Transverse colon (tissue), 4 donors: Measurements from ENCODE around the gene TULP4. TPM values are rescaled to one million over a fixed set of nuclear protein-coding genes. Genes with fewer than 3 reads are reported as not detected.

Experiments
- DNase-seq: peaks from one replicate; pipeline ENCODE4 v3.0.0-alpha.2; 2019
- H3K27ac ChIP-seq, 4 donors: fragments of 200-600 bp; sonication (generic); 2 replicates each; pipeline ENCODE4 v1.5.1; 2016 to 2018; ENCODE audit warnings: inconsistent platforms in 4 of 4
- H3K27me3 ChIP-seq: fragments of 200-600 bp; sonication (generic); 2 replicates; pipeline ENCODE4 v1.5.1; 2017; ENCODE audit warnings: inconsistent platforms
- H3K36me3 ChIP-seq, 4 donors: fragments of 200-600 bp; sonication (generic); 2 replicates each; pipeline ENCODE4 v1.5.1; 2017 to 2019; ENCODE audit warnings: inconsistent platforms in 4 of 4
- H3K4me1 ChIP-seq, 4 donors: fragments of 200-600 bp; sonication (generic); 2 replicates each; pipeline ENCODE4 v1.5.1; 2017 to 2020; ENCODE audit warnings: inconsistent platforms in 4 of 4
- H3K4me3 ChIP-seq, 4 donors: fragments of 200-600 bp; sonication (generic); 1 replicate in 1 of 4; 2 replicates in 3 of 4; pipeline versions ENCODE4 v1.5.1 to v1.6.1; 2017 to 2019; ENCODE audit warnings: inconsistent platforms in 4 of 4
- H3K9me3 ChIP-seq, 2 donors: fragments of 200-600 bp; sonication (generic); 2 replicates each; pipeline ENCODE4 v1.5.1; 2017 to 2019; ENCODE audit warnings: inconsistent platforms in 2 of 2
- EP300 ChIP-seq: sonication (generic); formaldehyde crosslinking; IDR thresholded peaks from one replicate; pipeline ENCODE4 v1.6.1; 2017; ENCODE audit warnings: antibody characterized with exemption, low read depth
- POLR2A ChIP-seq: fragments of 450-650 bp; IDR thresholded peaks from one replicate; pipeline ENCODE4 v1.6.1; 2016; ENCODE audit warnings: antibody characterized with exemption, mild to moderate bottlenecking, moderate library complexity
- POLR2AphosphoS5 ChIP-seq, 3 donors: sonication (generic); formaldehyde crosslinking; IDR thresholded peaks; one replicate each; pipeline ENCODE4 v1.6.1; 2016; ENCODE audit warnings: antibody characterized with exemption in 3 of 3
- WGBS, 2 donors: methylation state at CpG; one replicate each; pipeline ENCODE4 v1.1.5; 2018; ENCODE audit warnings: low coverage in 1 of 2; 5-methylcytosine and 5-hydroxymethylcytosine counted together
- in situ Hi-C, 4 donors: fragments of 200-750 bp; cut with MboI; loops; one replicate each; pipeline versions ENCODE4 v1.15.0 to v1.15.1; 2017; ENCODE audit warnings: low sequenced_read_pairs in 3 of 4, low pct_ligation_motif_present in 1 of 4, low pct_unique_long_range_greater_than_20kb in 1 of 4
- intact Hi-C: fragments of 100-400 bp; cut with DNase I; formaldehyde crosslinking; loops from one replicate; pipeline ENCODE4 v1.15.1; 2023; ENCODE audit warnings: low total_unique reads
- total RNA-seq, 4 donors: library from RNA; depleted of rRNA; stranded (reverse); fragments of >200 nt; gene quantifications; one replicate each; pipeline ENCODE4 v1.1.0, GENCODE V29; 2016
- TF ChIP-seq, protein P1 (sequence below), 5 experiments: fragments of 200-600 bp in 3 of 5; fragments of 450-650 bp in 2 of 5; sonication (generic) in 3 of 5; IDR thresholded peaks; 1 replicate in 2 of 5; 2 replicates in 3 of 5; pipeline ENCODE4 v1.5.1; 2016 to 2017; ENCODE audit warnings: antibody characterized with exemption in 5 of 5, inconsistent platforms in 3 of 5, mild to moderate bottlenecking in 2 of 5, moderate library complexity in 1 of 5

The TULP4 gene
- total RNA-seq, 4 donors from 2014 or later, result 53.9 to 138 (median 95.1) TPM

DNA sequence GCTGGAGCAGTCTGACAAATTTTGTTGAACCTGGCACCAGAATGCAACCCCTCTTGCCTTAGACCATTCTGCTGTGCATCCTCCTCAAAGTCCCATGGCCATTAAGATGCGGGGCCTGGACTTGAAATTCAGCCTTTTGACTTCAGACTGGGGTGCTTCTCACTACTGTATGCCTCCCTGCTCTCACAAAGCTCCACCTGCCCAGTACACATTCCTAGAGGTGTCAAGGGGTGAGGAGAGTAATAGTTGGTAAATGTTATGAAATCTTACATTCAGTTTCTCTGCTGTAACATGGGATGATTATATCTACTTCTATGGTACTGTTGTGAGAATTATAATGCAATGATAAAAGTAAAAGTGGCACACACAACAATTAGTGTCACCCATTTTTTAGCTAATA is 70.8 kb downstream of the TULP4 start:
- intact Hi-C loops, result no loop called here
- Histone ChIP-seq H3K27ac (no peak overlapping the region), H3K4me3 (no peak overlapping the region), H3K4me1 (no peaks in the 10 kb centered on the region), H3K36me3 (no peaks in the 10 kb centered on the region), H3K9me3 (no peaks in the 10 kb centered on the region), H3K27me3 (no peaks in the 10 kb centered on the region)
- WGBS, 2 donors, result 100% methylated on average over 1 of the region's 1 CpG; no CpG with 5 or more reads in 1 of the 2 donors
- no peak for DNase-seq
- no peak for TF ChIP-seq EP300
- TF ChIP-seq, protein P1, sequence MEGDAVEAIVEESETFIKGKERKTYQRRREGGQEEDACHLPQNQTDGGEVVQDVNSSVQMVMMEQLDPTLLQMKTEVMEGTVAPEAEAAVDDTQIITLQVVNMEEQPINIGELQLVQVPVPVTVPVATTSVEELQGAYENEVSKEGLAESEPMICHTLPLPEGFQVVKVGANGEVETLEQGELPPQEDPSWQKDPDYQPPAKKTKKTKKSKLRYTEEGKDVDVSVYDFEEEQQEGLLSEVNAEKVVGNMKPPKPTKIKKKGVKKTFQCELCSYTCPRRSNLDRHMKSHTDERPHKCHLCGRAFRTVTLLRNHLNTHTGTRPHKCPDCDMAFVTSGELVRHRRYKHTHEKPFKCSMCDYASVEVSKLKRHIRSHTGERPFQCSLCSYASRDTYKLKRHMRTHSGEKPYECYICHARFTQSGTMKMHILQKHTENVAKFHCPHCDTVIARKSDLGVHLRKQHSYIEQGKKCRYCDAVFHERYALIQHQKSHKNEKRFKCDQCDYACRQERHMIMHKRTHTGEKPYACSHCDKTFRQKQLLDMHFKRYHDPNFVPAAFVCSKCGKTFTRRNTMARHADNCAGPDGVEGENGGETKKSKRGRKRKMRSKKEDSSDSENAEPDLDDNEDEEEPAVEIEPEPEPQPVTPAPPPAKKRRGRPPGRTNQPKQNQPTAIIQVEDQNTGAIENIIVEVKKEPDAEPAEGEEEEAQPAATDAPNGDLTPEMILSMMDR (IDR thresholded peaks at IDR 0.05), result no peak
- TF ChIP-seq POLR2AphosphoS5 (IDR thresholded peaks at IDR 0.05), result no peak
- no peak for TF ChIP-seq POLR2A
- in situ Hi-C loops, result no loop called here

DNA sequence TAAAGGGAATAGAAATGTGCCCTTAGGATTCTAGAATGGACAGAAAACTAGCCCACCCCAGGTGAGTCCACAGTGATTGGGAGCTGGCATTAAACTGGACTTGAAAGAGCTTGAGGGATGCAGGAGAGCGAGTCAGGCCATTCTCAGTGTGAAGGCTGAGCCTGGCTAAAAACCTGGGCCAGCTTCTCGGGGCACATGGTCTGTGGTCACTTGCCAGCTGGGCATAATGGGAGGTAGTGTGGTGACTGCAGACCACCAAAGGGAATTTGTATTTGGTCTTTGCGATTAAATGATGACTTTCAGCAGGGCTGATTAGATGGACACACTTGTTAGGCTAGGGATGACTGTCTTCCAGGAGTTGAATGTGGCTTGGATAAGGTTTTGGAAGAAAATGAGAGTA is 71.3 kb downstream of the TULP4 start:
- in situ Hi-C loops, result no loop called here
- DNase-seq, result no peak
- Histone ChIP-seq H3K27ac (no peak overlapping the region), H3K27me3 (no peaks in the 10 kb centered on the region), H3K4me1 (no peaks in the 10 kb centered on the region), H3K36me3 (no peaks in the 10 kb centered on the region), H3K9me3 (no peaks in the 10 kb centered on the region), H3K4me3 (no peak overlapping the region)
- intact Hi-C loops, result no loop called here
- no peak for TF ChIP-seq POLR2A
- TF ChIP-seq, protein P1 (IDR thresholded peaks at IDR 0.05), result no peak
- TF ChIP-seq EP300, result no peak
- TF ChIP-seq POLR2AphosphoS5 (IDR thresholded peaks at IDR 0.05), result no peak
- 93 to 100% methylated on average over 1 to 3 of the region's 3 CpGs for WGBS, 2 donors

DNA sequence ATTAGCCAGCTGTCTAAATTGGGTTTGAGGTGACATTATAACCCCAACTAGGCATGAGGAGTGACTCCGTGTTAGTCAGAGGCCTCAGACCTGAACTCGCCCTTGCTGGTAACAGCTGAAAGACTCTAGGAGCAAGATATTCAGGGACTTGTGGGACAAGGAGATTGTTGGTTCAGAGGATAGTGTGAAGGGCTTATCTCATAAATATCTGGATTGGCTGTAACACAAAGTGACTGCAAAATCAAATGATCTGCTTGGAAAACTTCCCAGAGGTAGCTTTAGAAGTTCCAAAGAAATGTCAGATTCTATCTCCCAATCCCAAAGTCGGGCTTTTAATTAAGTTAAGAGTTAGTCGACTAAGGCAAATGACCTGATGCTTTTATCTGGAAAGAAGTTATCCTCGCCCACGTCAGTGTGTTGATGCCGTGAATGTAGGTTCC is 72.4 kb downstream of the TULP4 start:
- in situ Hi-C loops (no loop called here), intact Hi-C loops (no loop called here)
- Histone ChIP-seq H3K27me3 (no peaks in the 10 kb centered on the region), H3K4me3 (no peak overlapping the region), H3K4me1 (no peaks in the 10 kb centered on the region), H3K27ac (no peak overlapping the region), H3K9me3 (no peaks in the 10 kb centered on the region), H3K36me3 (no peaks in the 10 kb centered on the region)
- DNase-seq, result no peak
- WGBS, 2 donors, result 93 to 94% methylated on average over 5 to 7 of the region's 7 CpGs
- TF ChIP-seq POLR2A (no peak), POLR2AphosphoS5 (IDR thresholded peaks at IDR 0.05) (no peak)
- TF ChIP-seq, protein P1 (IDR thresholded peaks at IDR 0.05), result no peak

DNA sequence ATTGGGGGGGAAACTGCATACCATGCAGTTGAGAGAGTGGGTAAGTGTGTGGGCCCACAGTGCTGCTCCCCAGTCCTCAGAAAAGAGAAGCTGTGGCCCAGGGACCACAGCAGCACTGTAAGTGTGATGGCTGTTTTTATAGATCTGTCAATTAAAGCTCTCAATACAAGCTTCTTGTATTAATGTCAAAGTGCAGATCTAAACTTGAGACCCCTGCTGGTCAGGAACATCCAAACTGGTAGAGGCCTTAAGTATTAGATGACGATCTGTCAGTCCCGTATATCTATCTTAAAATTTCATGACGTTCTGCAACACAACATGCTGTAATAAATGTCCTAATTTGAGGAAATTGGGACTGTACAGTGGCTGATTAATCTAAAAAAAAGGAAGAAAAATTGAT is 74.8 kb downstream of the TULP4 start:
- Histone ChIP-seq H3K27ac (no peak overlapping the region), H3K36me3 (no peaks in the 10 kb centered on the region), H3K27me3 (no peaks in the 10 kb centered on the region), H3K4me1 (no peaks in the 10 kb centered on the region), H3K9me3 (no peaks in the 10 kb centered on the region), H3K4me3 (no peak overlapping the region)
- in situ Hi-C loops (no loop called here), intact Hi-C loops (no loop called here)
- WGBS, 2 donors, result 85 to 88% methylated on average over 3 of the region's 3 CpGs
- TF ChIP-seq EP300 (no peak), POLR2AphosphoS5 (IDR thresholded peaks at IDR 0.05) (no peak), POLR2A (no peak)
- TF ChIP-seq, protein P1 (IDR thresholded peaks at IDR 0.05), result no peak
- no peak for DNase-seq
